Measurements from ENCODE around the gene CABP1.
"Not testable (repeated sequence)": the region's sequence is repeated elsewhere in the genome, so short reads cannot be mapped to it uniquely, and the experiment has no call there.

The CABP1 gene

DNA sequence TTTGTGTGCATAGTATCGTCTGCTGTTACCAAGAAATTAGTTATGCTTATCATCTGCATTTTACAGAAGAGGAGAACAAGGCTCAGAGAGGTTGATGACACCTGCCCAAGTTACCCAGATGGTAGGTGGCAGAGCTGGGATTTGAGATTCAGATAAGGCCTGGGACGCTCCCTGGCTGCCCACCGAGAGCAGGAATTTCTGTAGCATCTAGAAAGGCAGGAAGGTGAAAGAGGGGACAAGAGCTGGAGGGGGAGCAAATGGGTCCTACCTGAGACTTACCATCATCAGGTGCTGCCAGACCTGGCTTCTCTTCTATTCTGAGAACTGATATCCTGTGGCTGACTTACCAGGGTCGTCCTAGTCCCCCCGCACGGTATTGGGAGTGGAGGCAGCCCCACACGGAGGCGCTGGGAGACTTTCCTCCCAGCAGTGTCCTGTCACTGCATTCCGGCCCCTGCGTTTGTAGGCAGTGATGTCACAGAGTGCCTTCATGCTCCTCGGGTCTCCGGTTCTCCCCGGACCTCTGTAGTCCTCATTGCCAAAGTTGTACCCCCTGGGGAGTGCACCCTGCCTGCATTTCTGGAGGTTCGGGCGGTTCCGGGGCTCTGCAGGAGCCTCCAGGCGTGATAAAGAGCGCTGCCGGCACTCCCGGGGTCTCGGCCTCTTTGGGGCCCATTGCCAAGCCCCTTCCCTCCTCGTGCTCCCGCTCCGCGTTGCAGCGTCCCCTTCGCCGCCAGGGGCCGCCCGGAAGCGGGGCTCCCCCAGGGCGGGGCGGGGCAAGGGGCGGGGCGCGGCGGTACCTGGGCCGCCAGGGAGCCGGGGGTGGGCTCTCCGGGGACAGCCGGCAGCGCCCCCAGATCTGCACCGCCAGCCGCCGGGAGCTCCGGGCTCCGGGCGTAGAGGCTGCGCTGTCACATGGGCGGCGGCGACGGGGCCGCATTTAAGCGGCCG, at the start of gene CABP1:
TSS of gene CABP1 (plus strand) at position 856 of the 951 bp plus-strand sequence. CDS start at position 916, 60 bp downstream.
- no peaks in the 10 kb centered on the region for H3K4me1 ChIP-seq (ENCODE audit: control insufficient read depth, insufficient read depth, low read length)
- no peaks in the 10 kb centered on the region for H3K36me3 ChIP-seq (ENCODE audit: control insufficient read depth, insufficient read depth, low read length)
- H3K9ac ChIP-seq (ENCODE audit: low read length): no peak within 1 kb of the TSS
- no peak within 1 kb of the TSS for H3K27ac ChIP-seq (ENCODE audit: low read depth, low read length)
- H3K27me3 ChIP-seq (ENCODE audit: control insufficient read depth, insufficient read depth, low read length): peaks cover 29% of the 10 kb centered on the region
- H3K4me3 ChIP-seq (ENCODE audit: low read length): peak within 1 kb of the TSS; percentile 58

DNA sequence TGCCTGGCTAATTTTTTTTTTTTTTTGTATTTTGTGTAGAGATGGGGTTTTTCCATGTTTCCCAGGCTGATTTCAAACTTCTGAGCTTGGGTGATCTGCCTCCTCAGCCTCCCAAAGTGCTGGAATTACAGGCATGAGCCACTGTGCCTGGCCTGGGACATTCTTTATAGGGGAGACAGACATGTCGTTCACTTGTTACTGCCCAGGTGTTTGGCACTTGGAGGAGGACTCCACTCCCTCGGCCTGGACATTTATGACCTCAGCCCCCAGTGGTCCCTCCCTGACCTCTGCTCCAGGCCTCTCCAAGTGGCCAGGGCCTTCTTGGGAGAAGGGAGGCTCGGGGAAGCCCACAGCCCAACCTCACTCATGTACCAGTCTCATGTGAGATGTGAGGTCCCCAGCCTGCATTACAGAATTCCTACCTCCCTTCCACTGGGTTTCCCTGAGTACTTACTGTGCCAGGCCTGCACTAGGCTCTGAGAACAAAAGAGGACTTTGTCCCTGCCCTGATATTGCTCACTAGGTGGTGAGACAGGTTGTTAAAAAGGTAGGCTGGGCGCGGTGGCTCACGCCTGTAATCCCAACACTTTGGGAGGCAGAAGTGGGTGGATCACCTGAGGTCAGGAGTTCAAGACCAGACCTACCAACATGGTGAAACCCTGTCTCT, 49.6 kb upstream of the CABP1 start:
- no peak overlapping the region for H3K4me3 ChIP-seq (ENCODE audit: low read length)

GRCh38 chr12:120592121-120593049, 48.0 kb upstream of the CABP1 start:
- H3K9ac ChIP-seq (ENCODE audit: low read length): no peak overlapping the region
- H3K4me3 ChIP-seq (ENCODE audit: low read length): no peak overlapping the region
- no peaks in the 10 kb centered on the region for H3K27me3 ChIP-seq (ENCODE audit: control insufficient read depth, insufficient read depth, low read length)
- no peak overlapping the region for H3K27ac ChIP-seq (ENCODE audit: low read depth, low read length)
- H3K4me1 ChIP-seq (ENCODE audit: control insufficient read depth, insufficient read depth, low read length): no peaks in the 10 kb centered on the region
- H3K36me3 ChIP-seq (ENCODE audit: control insufficient read depth, insufficient read depth, low read length): no peaks in the 10 kb centered on the region

More for the DNA sequence above, 49.6 kb upstream of the CABP1 start:
- Histone ChIP-seq H3K27me3 (ENCODE audit: control insufficient read depth, insufficient read depth, low read length) (no peaks in the 10 kb centered on the region), H3K4me1 (ENCODE audit: control insufficient read depth, insufficient read depth, low read length) (no peaks in the 10 kb centered on the region), H3K36me3 (ENCODE audit: control insufficient read depth, insufficient read depth, low read length) (no peaks in the 10 kb centered on the region), H3K27ac (ENCODE audit: low read depth, low read length) (no peak overlapping the region), H3K9ac (ENCODE audit: low read length) (no peak overlapping the region)

DNA sequence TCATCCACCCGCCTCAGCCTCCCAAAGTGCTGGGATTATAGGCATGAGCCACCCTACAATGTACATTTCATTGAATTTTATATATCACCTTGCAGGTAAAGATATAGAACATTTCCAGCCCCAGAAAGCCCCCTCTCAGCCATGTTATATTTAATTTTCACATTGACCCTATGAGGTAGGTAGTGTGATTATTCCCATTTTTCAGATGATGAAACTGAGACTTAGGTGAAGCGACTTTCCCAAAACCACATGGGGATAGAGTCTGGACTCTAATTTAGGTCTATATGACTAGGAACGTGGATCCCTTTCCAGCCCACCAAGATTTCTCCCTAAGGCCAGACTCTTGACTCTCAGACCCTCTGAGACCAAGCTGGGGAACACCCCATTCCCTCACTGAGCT, 43.5 kb upstream of the CABP1 start:
- no peak overlapping the region for H3K4me3 ChIP-seq (ENCODE audit: low read length)
- H3K9ac ChIP-seq (ENCODE audit: low read length): no peak overlapping the region
- no peaks in the 10 kb centered on the region for H3K4me1 ChIP-seq (ENCODE audit: control insufficient read depth, insufficient read depth, low read length)
- no peak overlapping the region for H3K27ac ChIP-seq (ENCODE audit: low read depth, low read length)
- no peaks in the 10 kb centered on the region for H3K36me3 ChIP-seq (ENCODE audit: control insufficient read depth, insufficient read depth, low read length)
- H3K27me3 ChIP-seq (ENCODE audit: control insufficient read depth, insufficient read depth, low read length): no peaks in the 10 kb centered on the region

DNA sequence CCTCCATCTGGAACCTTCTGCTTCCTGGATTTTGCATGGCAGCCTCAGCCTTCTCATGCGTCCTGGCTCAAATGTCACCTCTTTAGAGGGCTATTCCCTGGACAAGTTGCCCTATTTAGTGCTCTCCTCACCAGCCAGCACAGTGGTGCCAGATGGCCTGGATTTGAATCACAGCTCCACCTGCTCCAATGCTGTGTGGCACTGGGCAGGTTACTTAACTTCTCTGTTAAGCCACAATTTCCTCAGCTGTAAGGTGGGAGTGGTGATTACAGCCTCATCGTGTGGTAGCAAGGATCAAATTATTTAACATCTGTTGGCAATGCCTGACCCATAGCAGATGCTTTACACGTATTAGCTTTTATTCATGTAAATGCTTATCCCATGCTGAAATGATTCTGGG, 42.6 kb upstream of the CABP1 start:
- H3K9ac ChIP-seq (ENCODE audit: low read length): no peak overlapping the region
- H3K4me1 ChIP-seq (ENCODE audit: control insufficient read depth, insufficient read depth, low read length): no peaks in the 10 kb centered on the region
- no peak overlapping the region for H3K4me3 ChIP-seq (ENCODE audit: low read length)
- no peaks in the 10 kb centered on the region for H3K36me3 ChIP-seq (ENCODE audit: control insufficient read depth, insufficient read depth, low read length)
- no peaks in the 10 kb centered on the region for H3K27me3 ChIP-seq (ENCODE audit: control insufficient read depth, insufficient read depth, low read length)
- H3K27ac ChIP-seq (ENCODE audit: low read depth, low read length): no peak overlapping the region

GRCh38 chr12:120598674-120599463, 41.6 kb upstream of the CABP1 start:
- no peak overlapping the region for H3K27ac ChIP-seq (ENCODE audit: low read depth, low read length)
- H3K4me3 ChIP-seq (ENCODE audit: low read length): no peak overlapping the region
- no peaks in the 10 kb centered on the region for H3K27me3 ChIP-seq (ENCODE audit: control insufficient read depth, insufficient read depth, low read length)
- no peaks in the 10 kb centered on the region for H3K36me3 ChIP-seq (ENCODE audit: control insufficient read depth, insufficient read depth, low read length)
- no peak overlapping the region for H3K9ac ChIP-seq (ENCODE audit: low read length)
- no peaks in the 10 kb centered on the region for H3K4me1 ChIP-seq (ENCODE audit: control insufficient read depth, insufficient read depth, low read length)

DNA sequence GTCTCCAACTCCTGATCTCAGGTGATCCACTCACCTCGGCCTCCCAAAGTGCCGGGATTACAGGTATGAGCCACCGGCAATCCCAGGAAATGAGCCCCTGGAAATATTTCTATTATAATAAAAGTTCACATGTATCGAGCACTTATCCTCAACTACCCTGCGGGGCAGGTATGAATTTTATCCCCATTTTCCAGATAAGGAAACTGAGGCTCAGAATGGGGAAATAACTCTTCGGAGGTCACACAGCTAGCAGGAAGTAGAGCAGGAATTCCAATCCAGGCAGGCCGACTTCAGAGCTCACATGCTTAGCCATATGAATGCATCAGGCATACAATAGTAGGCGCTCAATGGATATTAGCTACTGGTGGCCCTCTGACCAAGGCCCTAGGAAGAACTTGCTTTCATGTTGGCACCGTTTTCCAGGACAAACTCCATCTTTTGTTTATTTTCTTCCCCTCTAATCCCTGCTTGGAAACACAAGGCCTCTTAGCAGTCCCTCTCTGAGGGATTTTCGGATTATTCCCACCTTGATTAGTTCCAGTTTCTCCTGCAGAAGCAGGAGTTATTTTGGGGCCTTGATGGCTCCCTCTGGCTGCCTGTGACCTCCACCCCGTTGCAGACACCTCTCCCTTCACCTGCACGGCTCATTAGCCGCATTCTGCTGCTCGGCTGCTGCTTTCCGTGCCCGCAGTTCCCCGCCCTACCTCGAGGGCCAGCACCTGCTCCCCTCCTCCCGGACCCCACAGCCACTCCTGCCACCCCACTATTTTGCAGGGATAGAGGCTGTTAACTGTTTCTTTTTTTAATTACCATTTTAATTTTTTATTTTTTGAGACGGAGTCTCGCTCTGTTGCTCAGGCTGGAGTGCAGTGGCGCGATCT, 40.5 kb upstream of the CABP1 start:
- Histone ChIP-seq H3K27me3 (ENCODE audit: control insufficient read depth, insufficient read depth, low read length) (no peaks in the 10 kb centered on the region), H3K4me3 (ENCODE audit: low read length) (no peak overlapping the region), H3K9ac (ENCODE audit: low read length) (no peak overlapping the region), H3K27ac (ENCODE audit: low read depth, low read length) (no peak overlapping the region), H3K4me1 (ENCODE audit: control insufficient read depth, insufficient read depth, low read length) (no peaks in the 10 kb centered on the region), H3K36me3 (ENCODE audit: control insufficient read depth, insufficient read depth, low read length) (no peaks in the 10 kb centered on the region)

- H3K9ac ChIP-seq (ENCODE audit: low read length); H3K4me3 ChIP-seq (ENCODE audit: low read length); H3K4me1 ChIP-seq (ENCODE audit: control insufficient read depth, insufficient read depth, low read length); H3K36me3 ChIP-seq (ENCODE audit: control insufficient read depth, insufficient read depth, low read length); H3K27ac ChIP-seq (ENCODE audit: low read depth, low read length); H3K27me3 ChIP-seq (ENCODE audit: control insufficient read depth, insufficient read depth, low read length): not testable (repeated sequence)
Observed at GRCh38 chr12:120602416-120602815, 38.0 kb upstream of the CABP1 start.

GRCh38 chr12:120610560-120610959, 29.9 kb upstream of the CABP1 start:
- Histone ChIP-seq H3K27me3 (ENCODE audit: control insufficient read depth, insufficient read depth, low read length) (no peaks in the 10 kb centered on the region), H3K36me3 (ENCODE audit: control insufficient read depth, insufficient read depth, low read length) (no peaks in the 10 kb centered on the region), H3K9ac (ENCODE audit: low read length) (no peak overlapping the region), H3K4me3 (ENCODE audit: low read length) (no peak overlapping the region), H3K27ac (ENCODE audit: low read depth, low read length) (no peak overlapping the region), H3K4me1 (ENCODE audit: control insufficient read depth, insufficient read depth, low read length) (no peaks in the 10 kb centered on the region)

DNA sequence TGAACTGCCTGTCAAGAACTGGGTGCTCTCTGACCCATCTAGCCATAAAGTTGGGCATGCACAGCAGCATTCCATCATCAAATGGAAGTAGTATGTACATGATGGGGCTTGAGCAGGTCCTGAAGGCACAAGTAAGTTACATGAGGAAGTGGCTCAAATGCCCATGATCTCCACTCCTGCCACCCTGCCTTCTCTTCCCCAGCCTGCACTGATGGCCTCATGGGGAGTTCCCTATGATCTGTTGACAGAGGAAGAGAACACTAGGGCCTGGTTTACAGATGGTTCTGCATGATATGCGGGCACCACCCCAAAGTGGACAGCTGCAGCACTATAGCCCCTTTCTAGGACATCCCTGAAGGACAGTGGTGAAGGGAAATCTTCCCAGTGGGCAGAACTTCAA, 28.9 kb upstream of the CABP1 start:
- H3K27ac ChIP-seq (ENCODE audit: low read depth, low read length); H3K9ac ChIP-seq (ENCODE audit: low read length): not testable (repeated sequence)

DNA sequence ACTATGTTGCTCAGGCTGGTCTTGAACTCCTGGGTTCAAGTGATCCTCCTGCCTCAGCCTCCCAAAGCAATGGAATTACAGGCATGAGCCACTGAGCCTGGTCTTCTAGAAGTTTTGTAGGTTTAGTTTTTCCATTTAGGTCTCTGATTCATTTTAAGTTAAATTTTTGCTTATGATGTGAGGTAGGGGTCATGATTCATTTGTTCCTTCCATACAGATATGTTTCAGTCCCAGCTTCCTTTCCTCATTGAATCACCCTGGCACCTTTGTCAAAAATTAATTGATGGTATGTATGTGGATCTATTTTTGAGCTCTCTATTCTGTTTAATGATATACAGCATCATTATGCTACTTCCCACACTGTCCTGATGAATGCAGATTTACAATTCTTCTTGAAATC, 25.6 kb upstream of the CABP1 start:
- no peaks in the 10 kb centered on the region for H3K36me3 ChIP-seq (ENCODE audit: control insufficient read depth, insufficient read depth, low read length)
- H3K4me3 ChIP-seq (ENCODE audit: low read length): no peak overlapping the region
- no peaks in the 10 kb centered on the region for H3K27me3 ChIP-seq (ENCODE audit: control insufficient read depth, insufficient read depth, low read length)
- no peak overlapping the region for H3K9ac ChIP-seq (ENCODE audit: low read length)
- no peaks in the 10 kb centered on the region for H3K4me1 ChIP-seq (ENCODE audit: control insufficient read depth, insufficient read depth, low read length)
- H3K27ac ChIP-seq (ENCODE audit: low read depth, low read length): no peak overlapping the region

More for the DNA sequence above, 28.9 kb upstream of the CABP1 start:
- H3K36me3 ChIP-seq (ENCODE audit: control insufficient read depth, insufficient read depth, low read length); H3K4me3 ChIP-seq (ENCODE audit: low read length); H3K4me1 ChIP-seq (ENCODE audit: control insufficient read depth, insufficient read depth, low read length); H3K27me3 ChIP-seq (ENCODE audit: control insufficient read depth, insufficient read depth, low read length): not testable (repeated sequence)

Measured in rectal smooth muscle tissue (tissue), 1 donor.